ENCODE data around the gene ATP2B2. TPM values are rescaled to one million over a fixed set of nuclear protein-coding genes. Genes with fewer than 3 reads are reported as not detected.

The ATP2B2 gene
- total RNA-seq, 1 experiment from 2014 or later, result not detected

DNA sequence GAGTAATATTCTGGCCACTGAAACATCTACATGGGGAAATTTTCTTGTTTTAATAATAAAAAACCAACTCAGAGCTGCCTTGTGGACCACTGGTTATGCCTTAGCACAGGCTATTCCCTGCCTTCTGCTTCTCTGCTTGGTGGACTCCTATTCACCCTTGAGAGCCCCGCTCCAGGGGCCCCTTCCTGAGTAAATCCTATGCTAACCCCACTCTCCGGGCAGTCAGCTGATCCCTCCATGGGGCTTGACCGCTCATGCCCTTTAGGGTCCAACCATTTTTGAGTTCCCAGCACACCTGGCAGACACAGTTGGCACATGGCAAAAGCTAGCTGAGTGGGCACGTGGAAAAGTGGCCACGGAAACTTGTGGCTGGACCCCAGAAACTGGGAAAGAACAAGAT, 38.2 kb downstream of the ATP2B2 start:
- Histone ChIP-seq H3K27me3 (no peaks in the 10 kb centered on the region), H3K9me3 (replicated peaks) (no peaks in the 10 kb centered on the region), H3K4me3 (no peak overlapping the region), H3K27ac (no peak overlapping the region), H3K4me1 (no peaks in the 10 kb centered on the region), H3K36me3 (no peaks in the 10 kb centered on the region)
- DNase-seq, result no peak

DNA sequence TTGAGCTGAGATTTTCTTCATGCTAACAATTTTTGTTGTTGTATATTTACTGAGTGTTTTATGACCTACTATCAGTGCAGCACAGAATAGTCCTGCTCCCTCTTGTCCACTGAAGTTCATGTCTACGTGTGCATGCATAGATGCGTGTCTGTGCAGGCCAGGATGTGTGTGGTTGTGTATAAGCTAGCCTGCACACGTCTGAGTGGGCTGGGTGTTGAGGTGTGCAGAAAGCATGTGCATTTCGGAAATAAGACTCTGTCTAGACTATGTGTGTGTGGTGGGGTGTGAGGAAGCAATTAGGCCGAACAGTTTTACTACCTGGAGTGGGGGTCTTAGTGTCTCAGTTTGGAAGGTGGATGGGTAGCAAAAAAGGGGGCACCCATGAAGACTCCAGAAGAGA, 39.2 kb downstream of the ATP2B2 start:
- Histone ChIP-seq H3K27me3 (no peaks in the 10 kb centered on the region), H3K36me3 (no peaks in the 10 kb centered on the region), H3K4me1 (no peaks in the 10 kb centered on the region), H3K9me3 (replicated peaks) (no peaks in the 10 kb centered on the region), H3K27ac (no peak overlapping the region), H3K4me3 (no peak overlapping the region)
- no peak for DNase-seq

GRCh38 chr3:10465161-10465560, 40.2 kb downstream of the ATP2B2 start:
- H3K27me3 ChIP-seq, result no peaks in the 10 kb centered on the region

GRCh38 chr3:10463533-10464434, 41.6 kb downstream of the ATP2B2 start:
- DNase-seq, result no peak
- H3K4me1 ChIP-seq, result no peaks in the 10 kb centered on the region
- H3K4me3 ChIP-seq, result no peak overlapping the region
- H3K9me3 ChIP-seq (replicated peaks), result no peaks in the 10 kb centered on the region
- no peak overlapping the region for H3K27ac ChIP-seq
- no peaks in the 10 kb centered on the region for H3K27me3 ChIP-seq
- no peaks in the 10 kb centered on the region for H3K36me3 ChIP-seq

More at GRCh38 chr3:10465161-10465560, 40.2 kb downstream of the ATP2B2 start:
- Histone ChIP-seq H3K36me3 (no peaks in the 10 kb centered on the region), H3K4me1 (no peaks in the 10 kb centered on the region), H3K4me3 (no peak overlapping the region), H3K9me3 (replicated peaks) (no peaks in the 10 kb centered on the region), H3K27ac (no peak overlapping the region)
- no peak for DNase-seq

GRCh38 chr3:10462641-10463532, 42.5 kb downstream of the ATP2B2 start:
- Histone ChIP-seq H3K9me3 (replicated peaks) (no peaks in the 10 kb centered on the region), H3K27ac (no peak overlapping the region), H3K4me1 (no peaks in the 10 kb centered on the region), H3K36me3 (no peaks in the 10 kb centered on the region), H3K4me3 (no peak overlapping the region), H3K27me3 (no peaks in the 10 kb centered on the region)
- no peak for DNase-seq

GRCh38 chr3:10460951-10461545, 44.3 kb downstream of the ATP2B2 start:
- Histone ChIP-seq H3K9me3 (replicated peaks) (no peaks in the 10 kb centered on the region), H3K27ac (no peak overlapping the region), H3K4me3 (no peak overlapping the region), H3K27me3 (no peaks in the 10 kb centered on the region), H3K4me1 (no peaks in the 10 kb centered on the region), H3K36me3 (no peaks in the 10 kb centered on the region)
- DNase-seq, result no peak

- Histone ChIP-seq H3K27me3 (no peaks in the 10 kb centered on the region), H3K27ac (no peak overlapping the region), H3K36me3 (no peaks in the 10 kb centered on the region), H3K4me3 (no peak overlapping the region), H3K9me3 (replicated peaks) (no peaks in the 10 kb centered on the region), H3K4me1 (no peaks in the 10 kb centered on the region)
- DNase-seq, result peak; percentile 87
These were observed 45.2 kb downstream of the ATP2B2 start for GRCh38 chr3:10459954-10460754.

DNA sequence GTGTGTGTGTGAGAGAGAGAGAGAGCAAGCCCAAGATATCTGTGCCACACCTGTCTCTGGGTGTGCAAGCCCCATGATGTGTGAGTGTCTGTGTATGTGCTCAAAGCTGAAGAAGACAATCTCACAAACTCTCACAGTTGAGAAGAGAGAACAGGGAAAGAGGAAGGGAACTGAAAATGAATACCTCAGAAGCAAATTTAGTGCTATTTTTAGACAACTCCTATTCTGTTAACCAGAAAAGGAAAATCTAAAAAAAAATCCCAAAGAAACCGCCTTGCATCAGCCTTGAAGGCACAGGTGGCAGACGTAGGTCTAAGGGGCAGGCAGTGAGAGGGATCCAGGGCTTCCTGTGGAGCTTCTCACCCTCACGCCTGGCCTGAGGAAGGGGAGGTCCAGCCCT, 47.8 kb downstream of the ATP2B2 start:
- no peaks in the 10 kb centered on the region for H3K9me3 ChIP-seq (replicated peaks)
- DNase-seq, result no peak
- H3K27ac ChIP-seq, result no peak overlapping the region
- no peaks in the 10 kb centered on the region for H3K36me3 ChIP-seq
- no peaks in the 10 kb centered on the region for H3K27me3 ChIP-seq
- H3K4me3 ChIP-seq, result no peak overlapping the region
- H3K4me1 ChIP-seq, result no peaks in the 10 kb centered on the region

DNA sequence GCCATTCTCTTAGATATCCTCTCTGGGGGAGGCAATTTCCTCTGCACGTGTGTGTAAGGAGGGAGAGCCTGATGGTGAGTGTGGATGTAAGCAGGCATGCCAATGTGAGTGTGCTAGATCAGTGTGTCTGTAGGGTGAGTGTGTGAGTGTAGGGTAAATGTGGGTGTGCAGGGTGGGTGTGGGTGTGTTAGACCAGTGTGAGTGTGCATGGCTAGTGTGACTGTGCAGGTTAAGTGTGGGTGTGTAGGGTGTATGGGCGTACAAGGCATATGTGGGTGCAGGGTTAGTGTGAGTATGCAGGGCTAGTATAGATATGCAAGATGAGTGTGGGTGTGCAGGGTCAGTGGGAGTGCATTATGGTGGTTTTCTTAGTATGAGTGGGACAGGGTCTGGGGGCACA, 48.4 kb downstream of the ATP2B2 start:
- no peak overlapping the region for H3K27ac ChIP-seq
- no peaks in the 10 kb centered on the region for H3K27me3 ChIP-seq
- no peak for DNase-seq
- H3K4me1 ChIP-seq, result no peaks in the 10 kb centered on the region
- no peak overlapping the region for H3K4me3 ChIP-seq
- no peaks in the 10 kb centered on the region for H3K36me3 ChIP-seq
- H3K9me3 ChIP-seq (replicated peaks), result no peaks in the 10 kb centered on the region

GRCh38 chr3:10455545-10455914, 49.9 kb downstream of the ATP2B2 start:
- Histone ChIP-seq H3K9me3 (replicated peaks) (no peaks in the 10 kb centered on the region), H3K27ac (no peak overlapping the region), H3K4me1 (no peaks in the 10 kb centered on the region), H3K4me3 (no peak overlapping the region), H3K36me3 (no peaks in the 10 kb centered on the region), H3K27me3 (peaks cover 4% of the 10 kb centered on the region; the same call in 1 of the 2 replicates)
- DNase-seq, result no peak

- no peak for DNase-seq
- Histone ChIP-seq H3K4me3 (no peak overlapping the region), H3K27ac (no peak overlapping the region), H3K27me3 (peaks cover 4% of the 10 kb centered on the region; the same call in 1 of the 2 replicates), H3K36me3 (no peaks in the 10 kb centered on the region), H3K9me3 (replicated peaks) (no peaks in the 10 kb centered on the region), H3K4me1 (no peaks in the 10 kb centered on the region)
These were observed 50.4 kb downstream of the ATP2B2 start for GRCh38 chr3:10454907-10455544.

DNA sequence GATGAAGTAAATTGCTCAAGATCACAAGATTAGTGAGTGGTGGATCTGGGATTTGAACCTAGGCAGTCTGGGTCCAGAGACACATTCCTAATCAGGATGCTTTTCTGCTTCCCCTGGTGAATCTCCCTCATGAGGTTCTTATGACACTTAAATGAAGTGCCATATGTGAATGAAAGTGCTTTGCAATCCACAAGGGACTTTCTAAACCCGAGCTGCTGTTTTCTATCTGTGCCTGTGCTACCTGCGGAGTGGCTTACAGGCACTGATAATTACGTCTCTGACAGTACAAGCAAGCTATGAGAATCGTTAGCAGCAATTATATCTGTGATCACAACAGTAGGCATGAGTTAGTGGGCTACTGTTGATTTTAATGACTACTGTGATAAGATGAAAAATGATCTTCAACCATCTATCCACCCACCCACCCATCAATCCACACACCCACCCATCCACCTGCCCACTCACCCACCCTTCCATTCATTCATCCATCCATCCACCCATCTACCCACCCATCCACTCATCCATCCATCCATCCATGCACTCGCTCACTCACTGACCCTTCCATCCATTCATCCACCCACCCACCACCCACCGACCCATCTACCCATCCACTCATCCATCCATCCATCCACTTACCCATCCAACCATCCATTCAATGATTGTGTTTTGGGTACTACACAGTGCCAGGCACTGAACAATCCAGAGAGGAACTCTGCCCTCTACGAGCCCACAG, 51.8 kb downstream of the ATP2B2 start:
- H3K36me3 ChIP-seq, result no peaks in the 10 kb centered on the region
- H3K4me3 ChIP-seq, result no peak overlapping the region
- H3K9me3 ChIP-seq (replicated peaks), result no peaks in the 10 kb centered on the region
- peaks cover 4% of the 10 kb centered on the region; the same call in 1 of the 2 replicates for H3K27me3 ChIP-seq
- H3K27ac ChIP-seq, result no peak overlapping the region
- no peak for DNase-seq
- H3K4me1 ChIP-seq, result no peaks in the 10 kb centered on the region
